ENCODE data around the gene MAPK6. TPM values are rescaled to one million over a fixed set of nuclear protein-coding genes. Genes with fewer than 3 reads are reported as not detected.

Gene MAPK6
- total and polyA plus RNA-seq, 9 of the 15 experiments (the other 6 are each of a cell fraction or from before 2014, with no cell fraction given): 28.5 to 97.1 (median 74.0) TPM

GRCh38 chr15:52021128-52021671 lies 2.2 kb downstream of the MAPK6 start (continued):
- TF ChIP-seq FOSL1 (tag; conservative IDR thresholded peaks at IDR 0.05) (peak; percentile 98), MYNN (IDR thresholded peaks at IDR 0.05) (0 out of 2 replicates have a peak, but pooled peaks have one; percentile 33), MYNN (CRISPR knock-in tag; IDR thresholded peaks at IDR 0.05) (no peak), PML (IDR thresholded peaks at IDR 0.05; ENCODE audit: low read length) (0 out of 2 replicates have a peak, but pooled peaks have one; percentile 22), ZNF449 (CRISPR knock-in tag; IDR thresholded peaks at IDR 0.05) (no peak), NFIX (CRISPR knock-in tag; IDR thresholded peaks at IDR 0.05; ENCODE audit: low read depth) (no peak), STAG1 (CRISPR knock-in tag; IDR thresholded peaks at IDR 0.05; ENCODE audit: borderline replicate concordance) (no peak), BCL6 (CRISPR knock-in tag; IDR thresholded peaks at IDR 0.05) (no peak), NR2C2 (CRISPR knock-in tag; IDR thresholded peaks at IDR 0.05) (no peak), NR2C2 (tag; IDR thresholded peaks at IDR 0.05) (0 out of 2 replicates have a peak, but pooled peaks have one; percentile 4), SMARCA4 (IDR thresholded peaks at IDR 0.05) (peak; percentile 94), ARHGAP35 (IDR thresholded peaks at IDR 0.05; ENCODE audit: partially characterized antibody) (no peak), PCBP2 (IDR thresholded peaks at IDR 0.05; ENCODE audit: low read depth, low read length, poor library complexity, severe bottlenecking) (no peak), IRF1 (CRISPR knock-in tag; IDR thresholded peaks at IDR 0.05; ENCODE audit: borderline replicate concordance) (no peak), NFIC (IDR thresholded peaks at IDR 0.05) (no peak), RAD51 (IDR thresholded peaks at IDR 0.05; ENCODE audit: borderline replicate concordance, low read depth) (0 out of 2 replicates have a peak, but pooled peaks have one; percentile 3), ZBTB12 (CRISPR knock-in tag; IDR thresholded peaks at IDR 0.05) (no peak), MED1 (CRISPR knock-in tag; IDR thresholded peaks at IDR 0.05; ENCODE audit: borderline replicate concordance) (no peak), CHAMP1 (IDR thresholded peaks at IDR 0.05) (no peak), ZNF175 (CRISPR knock-in tag; IDR thresholded peaks at IDR 0.05; ENCODE audit: low read depth) (no peak), L3MBTL2 (IDR thresholded peaks at IDR 0.05) (peak; percentile 19; the same call in 1 of the 2 replicates), CTCFL (IDR thresholded peaks at IDR 0.05; ENCODE audit: borderline replicate concordance, insufficient read depth, low read depth, low read length, poor library complexity, severe bottlenecking) (no peak)

All from K562 (cell line).